Measurements from ENCODE around the gene PATL2.

GRCh38 chr15:44656298-44656697 lies 54.8 kb downstream of the PATL2 start:
- TF ChIP-seq POLR2AphosphoS5 (IDR thresholded peaks at IDR 0.05) (no peak), CTCF (IDR thresholded peaks at IDR 0.05) (no peak), EP300 (IDR thresholded peaks at IDR 0.05) (no peak)
